ENCODE measurements around the gene TMEM81. TPM values are rescaled to one million over a fixed set of nuclear protein-coding genes. Genes with fewer than 3 reads are reported as not detected.

Gene TMEM81
- total and polyA plus RNA-seq, 10 of the 15 experiments (the other 5 are each of a cell fraction or from before 2014, with no cell fraction given): 0.62 to 2.2 (median 1.1) TPM

- Histone ChIP-seq H2AFZ (ENCODE audit: control insufficient read depth, low read depth, low read length) (peak overlapping the region; percentile 35), H3K36me3 (ENCODE audit: control insufficient read depth in 2 of 2, insufficient read depth in 2 of 2, low read length in 1 of 2) (no peaks in the 10 kb centered on the region), H3K4me2 (ENCODE audit: control insufficient read depth, insufficient read depth) (peak overlapping the region; percentile 44), H4K20me1 (ENCODE audit: control insufficient read depth, insufficient read depth) (no peaks in the 10 kb centered on the region), H3K27ac (ENCODE audit: control insufficient read depth, insufficient read depth) (no peak overlapping the region), H3K4me3 (no peak overlapping the region), H3K27me3 (replicated peaks in 1 of 2; ENCODE audit: control insufficient read depth in 2 of 2, insufficient read depth in 2 of 2, low read length in 1 of 2) (no peaks in the 10 kb centered on the region), H3K79me2 (ENCODE audit: control insufficient read depth, insufficient read depth, low read length) (peaks cover 21% of the 10 kb centered on the region), H3K9ac (ENCODE audit: control insufficient read depth, insufficient read depth, low read length) (no peak overlapping the region; the same call in 1 of the 2 replicates), H3K9me3 (replicated peaks; ENCODE audit: control insufficient read depth, insufficient read depth, low read length) (no peaks in the 10 kb centered on the region), H3K4me1 (ENCODE audit: control insufficient read depth, insufficient read depth, low read length) (no peaks in the 10 kb centered on the region; the same call in 1 of the 2 replicates)
- BruUV-seq (replicated peaks): no TSS peak
- CTCF ChIA-PET: interaction anchor here (1.3 to 11.3 kb wide), 4 partner anchors 15 to 131 kb away, joined by 3 to 88 read pairs (median 4); no protein-coding TSS in a partner anchor
- no peak for DNase-seq (ENCODE audit: low read depth, low spot score)
- SMC1A ChIA-PET (ENCODE audit: uncharacterized antibody, unreplicated experiment): interaction anchor here (1.0 kb wide), 1 partner anchor 22 kb away, joined by 3 read pairs; no protein-coding TSS in a partner anchor
- WGBS (ENCODE audit: insufficient coverage, insufficient replicate concordance, low lambda C conversion rate, missing lambda C conversion rate): 7% methylated on average over 7 of the region's 7 CpGs
- no peak for FAIRE-seq
- in situ Hi-C loops (cut with MboI): no loop called here
- POLR2A ChIA-PET: interaction anchor here (0.7 to 1.0 kb wide), 2 partner anchors 17 to 1012 kb away, joined by 5 to 8 read pairs; no protein-coding TSS in a partner anchor
- RAD21 ChIA-PET (ENCODE audit: unreplicated experiment): interaction anchor here (1.0 to 2.1 kb wide), 2 partner anchors 17 to 113 kb away, joined by 3 to 6 read pairs; no protein-coding TSS in a partner anchor
- intact Hi-C loops (cut with micrococcal nuclease; ENCODE audit: unreplicated experiment): loop anchor here (5.0 kb wide), 1 partner anchor 88 kb away; the partner anchor contains the start of gene DSTYK
- ATAC-seq: peak; percentile 38
- TF ChIP-seq GABPA (IDR thresholded peaks at IDR 0.05; ENCODE audit: low read depth): no peak
- no peak for TF ChIP-seq CREM (IDR thresholded peaks at IDR 0.05; ENCODE audit: low read depth)
- no peak for TF ChIP-seq JUNB (IDR thresholded peaks at IDR 0.05)
- no peak for TF ChIP-seq MXI1 (IDR thresholded peaks at IDR 0.05; ENCODE audit: low read depth, low read length)
- TF ChIP-seq KAT2A (conservative IDR thresholded peaks at IDR 0.05; ENCODE audit: control insufficient read depth, low read depth, low read length): no peak
- peak; percentile 93 for TF ChIP-seq SPI1 (IDR thresholded peaks at IDR 0.05; ENCODE audit: borderline replicate concordance, insufficient read depth, low read depth, low read length)
- TF ChIP-seq CHD1 (IDR thresholded peaks at IDR 0.05; ENCODE audit: low read depth, low read length): no peak
- no peak for TF ChIP-seq E2F4 (IDR thresholded peaks at IDR 0.05; ENCODE audit: low read depth, low read length)
- TF ChIP-seq TCF3 (IDR thresholded peaks at IDR 0.05; ENCODE audit: borderline replicate concordance, insufficient read depth, low read depth, low read length): no peak
- TF ChIP-seq POU2F2 (IDR thresholded peaks at IDR 0.05; ENCODE audit: borderline replicate concordance, low read depth, low read length): 0 out of 3 replicates have a peak, but pooled peaks have one; percentile 78
- TF ChIP-seq CBFB (IDR thresholded peaks at IDR 0.05; ENCODE audit: low read depth): no peak
- no peak for TF ChIP-seq PAX8 (IDR thresholded peaks at IDR 0.05)
- TF ChIP-seq, protein P1, sequence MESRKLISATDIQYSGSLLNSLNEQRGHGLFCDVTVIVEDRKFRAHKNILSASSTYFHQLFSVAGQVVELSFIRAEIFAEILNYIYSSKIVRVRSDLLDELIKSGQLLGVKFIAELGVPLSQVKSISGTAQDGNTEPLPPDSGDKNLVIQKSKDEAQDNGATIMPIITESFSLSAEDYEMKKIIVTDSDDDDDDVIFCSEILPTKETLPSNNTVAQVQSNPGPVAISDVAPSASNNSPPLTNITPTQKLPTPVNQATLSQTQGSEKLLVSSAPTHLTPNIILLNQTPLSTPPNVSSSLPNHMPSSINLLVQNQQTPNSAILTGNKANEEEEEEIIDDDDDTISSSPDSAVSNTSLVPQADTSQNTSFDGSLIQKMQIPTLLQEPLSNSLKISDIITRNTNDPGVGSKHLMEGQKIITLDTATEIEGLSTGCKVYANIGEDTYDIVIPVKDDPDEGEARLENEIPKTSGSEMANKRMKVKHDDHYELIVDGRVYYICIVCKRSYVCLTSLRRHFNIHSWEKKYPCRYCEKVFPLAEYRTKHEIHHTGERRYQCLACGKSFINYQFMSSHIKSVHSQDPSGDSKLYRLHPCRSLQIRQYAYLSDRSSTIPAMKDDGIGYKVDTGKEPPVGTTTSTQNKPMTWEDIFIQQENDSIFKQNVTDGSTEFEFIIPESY (IDR thresholded peaks at IDR 0.05): no peak
- no peak for TF ChIP-seq TAF1 (IDR thresholded peaks at IDR 0.05; ENCODE audit: borderline replicate concordance, low read depth, low read length)
- no peak for TF ChIP-seq HDGF (IDR thresholded peaks at IDR 0.05)
- no peak for TF ChIP-seq HCFC1 (IDR thresholded peaks at IDR 0.05; ENCODE audit: low read length)
- no peak for TF ChIP-seq RAD21 (IDR thresholded peaks at IDR 0.05; ENCODE audit: insufficient read depth, low read depth, low read length)
- TF ChIP-seq YY1 (IDR thresholded peaks at IDR 0.05; ENCODE audit: low read depth, low read length): peak; percentile 80
- no peak for TF ChIP-seq MYB (IDR thresholded peaks at IDR 0.05; ENCODE audit: borderline replicate concordance, low read depth, low read length)
- peak; percentile 42 for TF ChIP-seq SKIL (IDR thresholded peaks at IDR 0.05; ENCODE audit: low read depth, poor library complexity, severe bottlenecking)
- TF ChIP-seq NR2F1 (conservative IDR thresholded peaks at IDR 0.05): no peak
Measured at GRCh38 chr1:205124726-205125125, 40.5 kb upstream of the TMEM81 start.

All from GM12878 (cell line).